DOHH2 (cell line): ENCODE results near the gene CP.

Experiments
- H3F3A ChIP-seq: fragments of 200-600 bp; sonication (generic), shearing (Covaris generic); 2 replicates; pipeline ENCODE4 v1.6.0; 2016; ENCODE audit warnings: antibody characterized with exemption, mild to moderate bottlenecking; ENCODE audit not compliant: control insufficient read depth, insufficient read depth
- H3K27ac ChIP-seq: fragments of 200-600 bp; sonication (generic); 2 replicates; pipeline ENCODE4 v1.5.1; 2014; ENCODE audit warnings: low read depth, mild to moderate bottlenecking, low read length, moderate library complexity
- H3K27me3 ChIP-seq: fragments of 200-600 bp; sonication (generic); 2 replicates; pipeline ENCODE4 v1.6.1; 2014; ENCODE audit warnings: mild to moderate bottlenecking, low read length, mixed read lengths; ENCODE audit not compliant: control insufficient read depth
- H3K36me3 ChIP-seq: fragments of 200-600 bp; sonication (generic); 2 replicates; pipeline ENCODE4 v1.6.1; 2014; ENCODE audit warnings: mild to moderate bottlenecking, low read length, moderate library complexity, mixed read lengths; ENCODE audit not compliant: control insufficient read depth
- H3K4me1 ChIP-seq: fragments of 200-600 bp; sonication (generic); 2 replicates; pipeline ENCODE4 v1.6.1; 2014; ENCODE audit warnings: mild to moderate bottlenecking, low read length, mixed read lengths; ENCODE audit not compliant: control insufficient read depth
- H3K4me2 ChIP-seq: fragments of 200-600 bp; sonication (generic); 2 replicates; pipeline ENCODE4 v1.6.0; 2014; ENCODE audit warnings: mild to moderate bottlenecking, low read length, moderate library complexity
- H3K4me3 ChIP-seq: fragments of 200-600 bp; sonication (generic); 2 replicates; pipeline ENCODE4 v1.5.1; 2014; ENCODE audit warnings: mild to moderate bottlenecking, low read length, mixed read lengths
- H3K79me2 ChIP-seq: fragments of 200-600 bp; sonication (generic); 2 replicates; pipeline ENCODE4 v1.6.1; 2014; ENCODE audit warnings: mild to moderate bottlenecking, low read length, mixed read lengths; ENCODE audit not compliant: control insufficient read depth
- H3K9me2 ChIP-seq: fragments of 200-600 bp; sonication (generic); replicated peaks from 2 replicates; pipeline ENCODE4 v1.6.1; 2014; ENCODE audit warnings: mild to moderate bottlenecking, low read length, mixed read lengths; ENCODE audit not compliant: control insufficient read depth
- H3K9me3 ChIP-seq: fragments of 200-600 bp; sonication (generic); 2 replicates; pipeline ENCODE4 v1.6.1; 2014; ENCODE audit warnings: antibody characterized with exemption, low read length, mixed read lengths; ENCODE audit not compliant: control insufficient read depth, insufficient read depth
- H4K20me1 ChIP-seq: fragments of 200-600 bp; sonication (generic); 2 replicates; pipeline ENCODE4 v1.6.0; 2014; ENCODE audit warnings: low read depth, mild to moderate bottlenecking, antibody characterized with exemption, low read length, moderate library complexity; ENCODE audit not compliant: control insufficient read depth, insufficient read depth
- CTCF ChIP-seq: fragments of 200-600 bp; sonication (generic); IDR thresholded peaks from one replicate; pipeline ENCODE4 v1.5.1; 2014; ENCODE audit warnings: antibody characterized with exemption, mild to moderate bottlenecking, low read depth, low read length; ENCODE audit not compliant: poor library complexity, severe bottlenecking
- EZH2phosphoT487 ChIP-seq: fragments of 200-600 bp; sonication (generic); IDR thresholded peaks from 2 replicates; pipeline ENCODE4 v1.6.1; 2017; ENCODE audit warnings: borderline replicate concordance, mild to moderate bottlenecking, antibody characterized with exemption, low read length, moderate library complexity, mixed read lengths

CP gene

GRCh38 chr3:149195221-149195620, 26.4 kb downstream of the CP start:
- H3K9me2 ChIP-seq: no peaks in the 10 kb centered on the region
- H3K4me2 ChIP-seq: no peak overlapping the region
- H3K27me3 ChIP-seq: peaks cover 6% of the 10 kb centered on the region; the same call in 1 of the 2 replicates
- H3K79me2 ChIP-seq: no peaks in the 10 kb centered on the region
- no peaks in the 10 kb centered on the region for H3F3A ChIP-seq
- H4K20me1 ChIP-seq: no peaks in the 10 kb centered on the region
- no peaks in the 10 kb centered on the region for H3K36me3 ChIP-seq
- H3K4me1 ChIP-seq: peaks cover 11% of the 10 kb centered on the region
- no peak overlapping the region for H3K4me3 ChIP-seq
- H3K9me3 ChIP-seq: no peaks in the 10 kb centered on the region
- no peak for TF ChIP-seq EZH2phosphoT487
- TF ChIP-seq CTCF: no peak
- no peak overlapping the region for H3K27ac ChIP-seq

GRCh38 chr3:149188494-149188893, 33.1 kb downstream of the CP start:
- Histone ChIP-seq H3K4me1 (no peaks in the 10 kb centered on the region), H3K9me2 (no peaks in the 10 kb centered on the region), H3K27ac (no peak overlapping the region), H3K4me2 (no peak overlapping the region), H3K27me3 (peaks cover 3% of the 10 kb centered on the region; the same call in 1 of the 2 replicates), H3F3A (no peaks in the 10 kb centered on the region), H3K9me3 (no peaks in the 10 kb centered on the region), H3K36me3 (no peaks in the 10 kb centered on the region), H3K79me2 (no peaks in the 10 kb centered on the region), H4K20me1 (no peaks in the 10 kb centered on the region), H3K4me3 (no peak overlapping the region)
- TF ChIP-seq EZH2phosphoT487 (no peak), CTCF (no peak)

- Histone ChIP-seq H3K27me3 (peaks cover 3% of the 10 kb centered on the region; the same call in 1 of the 2 replicates), H4K20me1 (no peaks in the 10 kb centered on the region), H3K9me3 (no peaks in the 10 kb centered on the region), H3K4me2 (no peak overlapping the region), H3F3A (no peaks in the 10 kb centered on the region), H3K79me2 (no peaks in the 10 kb centered on the region), H3K36me3 (no peaks in the 10 kb centered on the region), H3K27ac (no peak overlapping the region), H3K9me2 (no peaks in the 10 kb centered on the region), H3K4me1 (no peaks in the 10 kb centered on the region), H3K4me3 (no peak overlapping the region)
- no peak for TF ChIP-seq EZH2phosphoT487
- no peak for TF ChIP-seq CTCF
Measured at GRCh38 chr3:149186721-149187120, 34.9 kb downstream of the CP start.

GRCh38 chr3:149186219-149186618, 35.4 kb downstream of the CP start:
- Histone ChIP-seq H3K4me3 (no peak overlapping the region), H3K9me3 (no peaks in the 10 kb centered on the region), H3K36me3 (no peaks in the 10 kb centered on the region), H4K20me1 (no peaks in the 10 kb centered on the region), H3K4me2 (no peak overlapping the region), H3K27ac (no peak overlapping the region), H3F3A (no peaks in the 10 kb centered on the region), H3K79me2 (no peaks in the 10 kb centered on the region), H3K9me2 (no peaks in the 10 kb centered on the region), H3K4me1 (no peaks in the 10 kb centered on the region), H3K27me3 (peaks cover 3% of the 10 kb centered on the region; the same call in 1 of the 2 replicates)
- TF ChIP-seq EZH2phosphoT487: no peak
- TF ChIP-seq CTCF: no peak
